UCSD-AML1 (cell line): ENCODE measurements around the gene SHPK.
A peak's percentile ranks its signal among the peaks of the same experiment; 100 is the strongest.

ENCODE experiments used
- DNase-seq: peaks from one replicate; lab custom pipeline; 2025; ENCODE audit not compliant: unreplicated experiment; lab: John Stamatoyannopoulos, UW

The SHPK gene

DNA sequence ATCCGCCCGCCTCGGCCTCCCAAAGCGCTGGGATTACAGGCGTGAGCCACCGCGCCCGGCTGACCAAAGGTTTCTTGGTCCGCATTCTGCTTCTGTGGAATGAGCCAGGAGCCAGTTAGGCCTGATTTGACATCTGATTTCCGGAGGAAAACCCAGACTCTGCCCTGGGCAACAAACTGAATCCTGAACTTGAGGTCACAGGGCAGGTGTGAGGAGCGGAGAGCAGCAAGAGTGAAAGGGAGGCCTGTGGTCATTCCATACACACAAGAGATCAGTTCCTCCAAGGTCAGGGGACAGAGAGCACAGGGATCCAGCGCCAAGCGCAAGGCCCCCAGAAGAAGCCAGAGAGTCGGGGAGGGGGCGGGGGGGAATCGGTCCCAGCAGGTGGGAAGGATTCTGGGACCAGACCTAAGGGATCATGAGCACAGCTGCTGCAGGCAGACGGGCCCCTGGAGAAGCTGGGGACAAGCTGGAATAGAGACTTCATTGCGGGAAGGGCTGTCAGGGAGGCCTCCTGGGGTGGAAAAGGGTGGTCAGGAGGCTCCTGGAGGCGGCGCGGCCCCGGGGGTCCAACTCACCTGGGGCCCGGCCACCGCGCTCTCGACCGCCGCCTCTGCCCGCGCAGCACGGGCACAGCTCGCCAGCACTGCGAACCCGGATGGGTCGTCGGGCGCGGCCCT, 436 bp downstream of the SHPK start:
- DNase-seq = no peak

GRCh38 chr17:3632287-3632686, 3.8 kb downstream of the SHPK start:
- DNase-seq = no peak

GRCh38 chr17:3630781-3631180, 5.3 kb downstream of the SHPK start:
- peak; percentile 23 for DNase-seq

DNA sequence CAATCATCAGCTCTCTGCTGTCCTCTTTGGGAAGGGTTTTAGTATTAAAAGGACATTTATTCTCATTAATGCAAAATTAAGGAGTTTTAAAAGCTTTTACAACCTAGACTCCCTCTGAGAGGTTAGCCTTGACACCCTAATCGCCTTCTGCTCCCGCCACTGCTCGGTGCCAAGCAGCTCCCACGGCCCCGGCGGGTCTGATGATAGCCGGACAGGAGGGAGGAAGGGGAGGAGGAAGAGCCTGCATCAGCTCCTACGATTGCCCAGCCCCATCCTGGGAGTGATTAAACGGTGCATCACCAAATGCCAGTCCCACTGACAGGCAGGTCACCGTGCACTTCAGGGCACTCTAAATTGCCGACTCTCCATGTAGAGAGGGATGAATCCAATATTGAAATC, 8.3 kb downstream of the SHPK start:
- no peak for DNase-seq

- DNase-seq = no peak
Measured at GRCh38 chr17:3626831-3627768, 8.9 kb downstream of the SHPK start.

GRCh38 chr17:3622977-3623594, 13.0 kb downstream of the SHPK start:
- no peak for DNase-seq

DNA sequence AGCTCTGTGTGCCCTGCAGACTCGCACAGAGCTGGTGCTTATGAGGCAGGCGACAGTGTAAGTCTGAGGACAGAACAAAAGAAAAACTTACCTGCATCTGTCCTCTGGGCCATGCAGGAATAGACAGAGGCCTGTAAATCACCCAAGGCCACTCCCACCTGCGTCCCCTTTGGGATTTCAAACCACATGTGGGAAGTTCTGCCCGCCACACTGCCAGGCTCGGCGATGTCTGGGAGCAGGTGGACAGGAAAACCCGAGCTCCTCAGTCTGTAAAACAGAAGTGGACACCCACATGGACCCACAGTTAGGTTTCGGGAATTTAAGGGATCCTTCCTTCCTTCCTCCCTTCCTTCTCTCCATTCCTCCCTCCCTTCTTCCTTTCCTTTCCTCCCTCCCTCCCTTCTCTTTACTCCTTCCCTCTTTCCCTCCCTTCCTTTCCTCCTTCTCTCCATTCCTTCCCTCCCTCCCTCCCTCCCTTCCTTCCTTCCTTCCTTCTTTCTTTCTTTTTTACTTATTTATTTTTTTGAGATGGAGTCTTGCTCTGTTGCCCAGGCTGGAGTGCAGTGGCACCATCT, 14.8 kb downstream of the SHPK start:
- DNase-seq = no peak

DNA sequence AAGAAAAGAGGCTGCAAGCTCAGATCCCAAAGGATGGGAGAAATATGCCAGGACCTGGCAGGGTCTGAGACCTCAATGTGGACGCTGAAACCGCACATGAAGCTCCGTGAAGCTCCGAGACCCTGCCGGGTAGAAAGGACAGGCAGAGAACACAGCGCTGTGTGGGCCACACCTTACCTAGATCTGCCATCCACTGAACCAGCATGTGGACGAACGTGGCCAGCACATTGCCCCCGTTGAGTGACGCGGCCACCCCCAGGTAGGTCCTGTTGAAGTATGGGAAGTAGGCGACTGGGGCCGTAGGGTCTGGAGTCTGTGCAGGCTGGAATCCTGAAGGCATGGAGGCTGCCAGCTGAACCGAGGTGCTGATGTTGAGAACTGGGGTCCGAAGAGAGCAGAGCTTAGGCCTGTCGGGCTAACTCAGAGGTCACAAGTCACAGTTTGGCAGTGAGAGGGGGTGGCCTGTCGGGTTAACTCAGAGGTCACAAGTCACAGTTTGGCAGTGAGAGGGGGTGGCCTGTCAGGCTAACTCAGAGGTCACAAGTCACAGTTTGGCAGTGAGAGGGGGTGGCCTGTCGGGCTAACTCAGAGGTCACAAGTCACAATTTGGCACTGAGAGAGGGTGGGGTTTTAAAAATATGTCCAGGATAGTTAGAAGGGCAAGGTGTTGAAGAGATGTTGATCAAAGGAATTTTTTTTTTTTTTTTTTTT, 20.7 kb downstream of the SHPK start:
- no peak for DNase-seq

DNA sequence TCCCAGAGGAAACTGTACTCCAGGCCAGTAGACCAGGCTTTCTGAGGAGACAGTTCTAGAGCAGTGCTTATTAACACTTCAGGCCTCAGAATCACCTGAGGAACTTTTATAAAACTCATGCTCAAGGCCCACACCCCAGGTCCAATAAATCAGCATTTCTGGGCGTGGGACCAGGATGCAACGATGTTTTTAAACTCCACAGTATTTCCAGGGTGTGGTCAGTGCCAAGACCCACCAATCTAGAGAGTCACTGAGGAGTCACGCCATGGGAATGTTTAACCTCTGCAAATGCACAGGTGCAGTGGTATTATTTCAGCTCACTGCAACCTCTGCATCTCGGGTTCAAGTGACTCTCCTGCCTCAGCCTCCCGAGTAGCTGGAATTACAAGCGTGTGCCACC, 22.9 kb downstream of the SHPK start:
- DNase-seq = no peak

DNA sequence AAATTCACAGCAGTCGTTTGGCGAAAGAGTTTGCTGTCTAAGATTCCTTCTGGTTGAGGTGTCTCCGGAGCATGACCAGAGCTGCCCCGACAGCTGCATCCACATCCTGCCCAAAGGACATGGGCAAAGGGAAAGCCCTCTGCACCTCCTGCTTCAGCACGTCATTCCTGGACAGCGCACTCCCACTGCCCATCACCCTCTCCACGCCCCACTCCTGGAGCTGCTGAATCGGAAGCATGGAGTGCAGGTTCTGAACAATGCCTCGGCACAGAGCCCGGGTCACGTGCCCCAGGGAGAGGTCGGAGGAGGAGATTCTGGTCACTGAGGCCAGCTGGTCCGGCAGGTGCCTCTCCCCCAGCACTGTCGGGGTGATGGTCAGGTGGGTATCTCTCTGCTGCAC, 25.5 kb downstream of the SHPK start:
- no peak for DNase-seq

DNA sequence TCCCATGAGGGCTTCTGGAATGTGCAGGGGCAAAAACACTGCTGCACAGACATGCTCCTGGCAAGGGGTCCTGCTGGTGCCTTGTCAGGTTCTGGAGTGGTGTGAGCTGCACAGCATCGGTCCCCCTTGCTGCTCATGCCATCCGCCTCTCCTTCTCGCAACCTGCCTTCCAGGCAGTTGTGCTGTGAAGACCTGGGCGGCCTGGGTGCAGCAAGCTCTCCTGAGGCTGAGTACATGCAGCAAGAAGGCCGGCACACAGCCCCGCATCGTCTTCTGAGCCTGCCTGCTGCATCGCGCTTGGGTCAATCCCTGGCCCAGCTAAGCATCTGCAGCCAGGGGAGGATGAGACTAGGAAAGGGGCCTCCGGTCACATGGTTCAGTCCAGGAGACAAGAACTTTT, 26.4 kb downstream of the SHPK start:
- DNase-seq = no peak

DNA sequence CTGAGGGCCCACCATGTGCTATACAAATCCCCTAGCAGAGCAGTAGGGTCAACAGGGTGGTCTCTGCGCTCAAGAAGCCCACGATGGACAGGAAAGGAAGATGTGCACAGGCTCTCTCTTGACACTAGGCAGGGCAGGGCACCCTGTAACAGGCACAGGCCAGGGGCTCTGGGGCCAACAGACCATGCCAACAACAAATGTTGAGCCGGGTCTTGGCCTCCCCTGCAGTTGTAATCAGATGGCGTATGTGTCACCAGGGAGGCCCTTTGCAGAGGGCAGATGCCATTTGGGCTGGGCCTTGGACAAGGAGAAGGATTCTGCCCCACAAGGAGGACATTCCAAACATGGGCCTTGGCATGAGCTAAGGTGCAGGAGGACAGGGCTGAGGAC, 32.2 kb downstream of the SHPK start:
- no peak for DNase-seq

DNA sequence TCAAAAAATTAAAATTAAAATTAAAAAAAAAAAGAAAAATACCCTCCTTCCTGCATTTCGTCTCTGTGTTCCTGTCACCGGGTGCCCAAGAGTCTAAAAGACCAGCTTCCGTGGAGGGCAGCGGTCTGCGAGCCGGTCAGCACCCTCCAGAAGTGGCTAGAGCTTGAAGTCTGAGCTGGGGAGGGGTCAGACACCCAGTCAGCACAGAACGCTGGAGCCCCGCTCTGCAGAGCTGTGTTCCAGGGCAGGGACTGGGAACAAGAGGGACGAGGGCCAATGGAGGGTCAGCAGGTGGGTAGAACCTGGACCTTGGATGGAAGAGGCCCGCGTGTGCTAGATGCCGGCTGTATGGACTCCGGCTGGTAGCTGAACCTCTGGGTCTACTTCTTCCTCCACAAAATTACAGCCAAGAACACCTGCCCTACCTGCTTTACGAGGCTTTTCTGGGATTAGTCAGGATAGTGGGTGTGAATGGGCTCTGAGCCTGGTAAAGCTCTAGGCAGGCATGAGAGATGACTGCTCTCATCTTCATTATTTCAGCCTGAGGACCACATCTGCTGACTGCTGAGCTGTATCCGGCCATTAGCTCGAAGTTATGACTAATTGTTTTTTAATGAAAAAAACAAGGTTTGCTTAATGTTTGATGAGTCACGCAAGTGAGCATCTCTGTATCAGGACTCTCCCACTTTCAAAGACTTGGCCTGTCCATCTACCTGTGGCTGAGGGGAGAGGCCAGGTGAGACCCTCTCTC, 32.8 kb downstream of the SHPK start:
- DNase-seq = no peak

DNA sequence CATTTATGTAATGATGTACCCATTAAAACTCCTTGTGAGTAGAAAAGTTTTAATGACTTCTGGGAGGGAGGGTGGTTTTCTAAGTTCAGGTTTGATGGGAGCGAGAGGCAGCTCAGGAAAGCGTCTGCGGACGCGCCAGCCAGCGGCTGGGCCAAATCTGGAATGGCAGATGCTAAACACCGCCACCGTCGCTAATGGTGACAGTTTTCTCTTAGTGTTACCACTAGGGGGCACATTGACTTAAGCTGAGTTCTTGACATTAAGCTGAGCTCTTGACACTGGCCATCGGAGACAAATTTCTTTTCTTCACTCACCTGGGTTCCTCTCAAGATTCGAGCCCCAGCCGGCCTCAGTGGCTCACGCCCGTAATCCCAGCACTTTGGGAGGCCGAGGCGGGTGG, 33.6 kb downstream of the SHPK start:
- peak; percentile 16 for DNase-seq

DNA sequence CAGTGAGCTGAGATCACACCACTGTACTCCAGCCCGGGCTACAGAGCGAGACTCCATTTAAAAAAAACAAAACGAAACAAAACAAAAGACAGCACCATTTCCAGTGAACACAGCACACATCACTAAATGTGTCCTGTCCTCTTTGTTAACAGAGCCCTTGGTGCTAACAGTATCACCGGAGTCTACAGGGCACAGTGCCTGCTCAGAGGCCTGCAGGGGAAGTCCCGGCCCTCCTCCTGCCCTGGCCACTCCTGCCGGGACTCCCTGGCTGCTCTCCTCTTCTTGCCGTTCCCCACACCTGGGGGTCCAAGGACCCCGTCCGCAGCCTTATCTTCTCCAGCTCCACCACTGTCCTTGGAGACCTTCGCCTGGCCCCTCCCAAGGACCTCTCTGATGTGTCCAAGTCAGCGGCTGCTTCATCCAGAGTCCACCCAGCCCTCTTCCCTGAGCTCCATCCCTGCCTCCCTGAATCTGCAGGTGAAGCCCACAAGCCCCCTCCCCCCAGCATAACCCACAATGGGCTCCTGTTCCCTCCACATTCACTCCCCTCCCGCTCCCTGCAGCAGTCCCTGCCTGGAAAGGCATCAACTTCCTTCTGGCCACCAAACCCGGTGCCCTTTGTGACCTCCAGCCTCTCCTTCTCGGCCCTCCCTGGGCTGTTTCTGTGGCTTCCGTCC, 35.4 kb downstream of the SHPK start:
- no peak for DNase-seq

GRCh38 chr17:3598078-3598477, 38.0 kb downstream of the SHPK start:
- no peak for DNase-seq

DNA sequence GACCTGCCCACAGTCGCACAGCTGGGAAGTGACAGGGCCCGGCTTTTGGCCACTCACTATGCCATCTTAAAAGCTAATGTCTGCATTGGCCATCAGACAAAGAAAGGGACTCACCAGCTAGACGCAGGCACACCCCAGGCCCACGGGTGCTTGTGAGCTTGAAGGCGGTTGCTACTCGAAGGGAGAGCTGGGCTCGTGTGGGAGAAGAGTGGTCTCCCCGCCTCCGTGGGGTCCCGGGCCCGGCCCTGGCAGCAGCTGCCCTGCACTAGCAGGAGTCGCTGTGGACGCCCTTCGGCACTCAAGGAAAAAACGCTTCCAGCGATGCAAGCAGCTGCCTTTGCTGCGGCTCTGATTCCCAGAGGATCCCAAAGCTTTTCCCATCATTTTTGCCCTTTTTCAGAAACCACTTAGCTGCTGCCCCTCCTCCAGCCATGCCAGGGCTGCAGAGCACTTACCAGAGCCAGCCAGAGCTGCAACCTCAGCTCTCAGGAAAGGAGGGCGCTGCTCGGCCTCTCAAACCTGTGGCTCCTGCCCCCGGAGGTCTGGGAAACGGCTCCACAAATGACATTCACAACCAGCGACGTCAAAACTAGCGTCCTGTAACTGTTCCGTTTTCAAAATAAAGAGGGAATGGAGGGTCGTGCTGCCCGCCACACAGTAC, 39.1 kb downstream of the SHPK start:
- no peak for DNase-seq

GRCh38 chr17:3594976-3595375, 41.1 kb downstream of the SHPK start:
- no peak for DNase-seq
